H1 (cell line): ENCODE results near the gene FGD6. TPM values are rescaled to one million over a fixed set of nuclear protein-coding genes. Genes with fewer than 3 reads are reported as not detected.

Source experiments
- CTBP2 ChIP-seq: IDR thresholded peaks from 2 replicates; pipeline ENCODE4 v1.7.0; 2011; ENCODE audit warnings: borderline replicate concordance, mild to moderate bottlenecking, moderate library complexity, mixed read lengths, low read length; ENCODE audit not compliant: insufficient read depth, insufficient read length
- GTF2F1 ChIP-seq: IDR thresholded peaks from 2 replicates; pipeline ENCODE4 v1.6.1; 2012; ENCODE audit warnings: low read depth, low read length, improper control_type of control experiment, borderline replicate concordance
- HDAC6 ChIP-seq: IDR thresholded peaks from one replicate; pipeline ENCODE4 v1.7.1; 2012; ENCODE audit warnings: low read depth, mild to moderate bottlenecking, inconsistent platforms, low read length, moderate library complexity
- RFX5 ChIP-seq: IDR thresholded peaks from 2 replicates; pipeline ENCODE4 v1.6.1; 2011; ENCODE audit warnings: low read depth, low read length, improper control_type of control experiment, borderline replicate concordance
- SP1 ChIP-seq: IDR thresholded peaks from 2 replicates; pipeline ENCODE4 v1.6.1; 2011; ENCODE audit warnings: low read depth, low read length
- TCF12 ChIP-seq: IDR thresholded peaks from 2 replicates; pipeline ENCODE4 v1.6.1; 2011; ENCODE audit warnings: low read depth, mild to moderate bottlenecking, low read length
- polyA plus RNA-seq, 7 experiments: library from polyadenylated mRNA; depleted of rRNA in 3 of 7; stranded (reverse) in 5 of 7; unstranded in 2 of 7; fragments of >200 nt in 5 of 7; fragments of 200-250 nt in 2 of 7; gene quantifications; 1 replicate in 5 of 7; 2 replicates in 1 of 7; 4 replicates in 1 of 7; pipeline versions ENCODE4 v1.2.1 to v1.2.3, GENCODE V29; 2011 to 2013; ENCODE audit warnings: missing spikeins in 2 of 7, mixed read lengths in 2 of 7
- total RNA-seq: library from RNA; stranded (reverse); fragmentation: NEBNext Ultra II Directional; extraction: Animal tissue kit (Norgen Biotek cat#: 25700); gene quantifications from 2 replicates; pipeline ENCODE4 v1.2.1, GENCODE V29; 2021
- TF ChIP-seq, protein P1 (sequence below): fragments of 300-600 bp; sonication (generic); IDR thresholded peaks from 2 replicates; pipeline ENCODE4 v1.7.1; 2012; ENCODE audit warnings: low read length, moderate library complexity, mild to moderate bottlenecking, inconsistent platforms; ENCODE audit not compliant: insufficient replicate concordance

The FGD6 gene
- total and polyA plus RNA-seq, 2 of the 8 experiments (the other 6 are each of a cell fraction or from before 2014, with no cell fraction given): 12.2 to 24.3 TPM

DNA sequence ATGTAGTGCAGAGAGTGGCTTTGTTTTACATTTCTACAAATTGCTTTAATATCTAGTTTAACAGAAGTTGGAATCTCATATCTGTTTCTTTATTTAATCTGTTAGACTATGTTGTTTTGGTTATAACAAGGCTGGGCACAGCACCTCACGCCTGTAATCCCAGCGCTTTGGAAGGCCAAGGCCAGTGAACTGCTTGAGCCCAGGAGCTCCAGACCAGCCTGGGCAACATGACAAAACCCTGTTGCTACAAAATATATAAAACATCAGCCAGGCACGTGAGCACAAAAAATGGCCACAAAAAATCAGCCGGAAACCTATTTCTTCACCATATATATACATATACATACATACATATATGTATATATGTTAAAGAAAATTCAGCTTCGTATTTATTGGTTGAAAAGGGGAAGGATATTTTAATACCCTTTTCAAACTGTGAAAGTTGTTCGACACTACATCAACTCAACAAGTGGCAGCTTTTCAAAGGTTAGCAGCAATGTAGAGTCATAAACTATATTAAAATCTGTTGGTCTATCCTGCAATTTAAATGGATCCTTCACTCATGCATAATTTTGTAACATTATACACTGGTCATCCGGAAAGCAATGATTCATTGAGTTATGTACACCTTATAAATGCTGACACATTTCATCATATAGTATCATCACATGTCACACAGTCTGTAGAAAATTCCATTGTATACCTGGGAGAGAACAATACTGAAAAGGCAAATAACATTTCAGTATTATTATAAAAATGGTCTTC, 151.0 kb downstream of the FGD6 start (continued):
- TF ChIP-seq, protein P1, sequence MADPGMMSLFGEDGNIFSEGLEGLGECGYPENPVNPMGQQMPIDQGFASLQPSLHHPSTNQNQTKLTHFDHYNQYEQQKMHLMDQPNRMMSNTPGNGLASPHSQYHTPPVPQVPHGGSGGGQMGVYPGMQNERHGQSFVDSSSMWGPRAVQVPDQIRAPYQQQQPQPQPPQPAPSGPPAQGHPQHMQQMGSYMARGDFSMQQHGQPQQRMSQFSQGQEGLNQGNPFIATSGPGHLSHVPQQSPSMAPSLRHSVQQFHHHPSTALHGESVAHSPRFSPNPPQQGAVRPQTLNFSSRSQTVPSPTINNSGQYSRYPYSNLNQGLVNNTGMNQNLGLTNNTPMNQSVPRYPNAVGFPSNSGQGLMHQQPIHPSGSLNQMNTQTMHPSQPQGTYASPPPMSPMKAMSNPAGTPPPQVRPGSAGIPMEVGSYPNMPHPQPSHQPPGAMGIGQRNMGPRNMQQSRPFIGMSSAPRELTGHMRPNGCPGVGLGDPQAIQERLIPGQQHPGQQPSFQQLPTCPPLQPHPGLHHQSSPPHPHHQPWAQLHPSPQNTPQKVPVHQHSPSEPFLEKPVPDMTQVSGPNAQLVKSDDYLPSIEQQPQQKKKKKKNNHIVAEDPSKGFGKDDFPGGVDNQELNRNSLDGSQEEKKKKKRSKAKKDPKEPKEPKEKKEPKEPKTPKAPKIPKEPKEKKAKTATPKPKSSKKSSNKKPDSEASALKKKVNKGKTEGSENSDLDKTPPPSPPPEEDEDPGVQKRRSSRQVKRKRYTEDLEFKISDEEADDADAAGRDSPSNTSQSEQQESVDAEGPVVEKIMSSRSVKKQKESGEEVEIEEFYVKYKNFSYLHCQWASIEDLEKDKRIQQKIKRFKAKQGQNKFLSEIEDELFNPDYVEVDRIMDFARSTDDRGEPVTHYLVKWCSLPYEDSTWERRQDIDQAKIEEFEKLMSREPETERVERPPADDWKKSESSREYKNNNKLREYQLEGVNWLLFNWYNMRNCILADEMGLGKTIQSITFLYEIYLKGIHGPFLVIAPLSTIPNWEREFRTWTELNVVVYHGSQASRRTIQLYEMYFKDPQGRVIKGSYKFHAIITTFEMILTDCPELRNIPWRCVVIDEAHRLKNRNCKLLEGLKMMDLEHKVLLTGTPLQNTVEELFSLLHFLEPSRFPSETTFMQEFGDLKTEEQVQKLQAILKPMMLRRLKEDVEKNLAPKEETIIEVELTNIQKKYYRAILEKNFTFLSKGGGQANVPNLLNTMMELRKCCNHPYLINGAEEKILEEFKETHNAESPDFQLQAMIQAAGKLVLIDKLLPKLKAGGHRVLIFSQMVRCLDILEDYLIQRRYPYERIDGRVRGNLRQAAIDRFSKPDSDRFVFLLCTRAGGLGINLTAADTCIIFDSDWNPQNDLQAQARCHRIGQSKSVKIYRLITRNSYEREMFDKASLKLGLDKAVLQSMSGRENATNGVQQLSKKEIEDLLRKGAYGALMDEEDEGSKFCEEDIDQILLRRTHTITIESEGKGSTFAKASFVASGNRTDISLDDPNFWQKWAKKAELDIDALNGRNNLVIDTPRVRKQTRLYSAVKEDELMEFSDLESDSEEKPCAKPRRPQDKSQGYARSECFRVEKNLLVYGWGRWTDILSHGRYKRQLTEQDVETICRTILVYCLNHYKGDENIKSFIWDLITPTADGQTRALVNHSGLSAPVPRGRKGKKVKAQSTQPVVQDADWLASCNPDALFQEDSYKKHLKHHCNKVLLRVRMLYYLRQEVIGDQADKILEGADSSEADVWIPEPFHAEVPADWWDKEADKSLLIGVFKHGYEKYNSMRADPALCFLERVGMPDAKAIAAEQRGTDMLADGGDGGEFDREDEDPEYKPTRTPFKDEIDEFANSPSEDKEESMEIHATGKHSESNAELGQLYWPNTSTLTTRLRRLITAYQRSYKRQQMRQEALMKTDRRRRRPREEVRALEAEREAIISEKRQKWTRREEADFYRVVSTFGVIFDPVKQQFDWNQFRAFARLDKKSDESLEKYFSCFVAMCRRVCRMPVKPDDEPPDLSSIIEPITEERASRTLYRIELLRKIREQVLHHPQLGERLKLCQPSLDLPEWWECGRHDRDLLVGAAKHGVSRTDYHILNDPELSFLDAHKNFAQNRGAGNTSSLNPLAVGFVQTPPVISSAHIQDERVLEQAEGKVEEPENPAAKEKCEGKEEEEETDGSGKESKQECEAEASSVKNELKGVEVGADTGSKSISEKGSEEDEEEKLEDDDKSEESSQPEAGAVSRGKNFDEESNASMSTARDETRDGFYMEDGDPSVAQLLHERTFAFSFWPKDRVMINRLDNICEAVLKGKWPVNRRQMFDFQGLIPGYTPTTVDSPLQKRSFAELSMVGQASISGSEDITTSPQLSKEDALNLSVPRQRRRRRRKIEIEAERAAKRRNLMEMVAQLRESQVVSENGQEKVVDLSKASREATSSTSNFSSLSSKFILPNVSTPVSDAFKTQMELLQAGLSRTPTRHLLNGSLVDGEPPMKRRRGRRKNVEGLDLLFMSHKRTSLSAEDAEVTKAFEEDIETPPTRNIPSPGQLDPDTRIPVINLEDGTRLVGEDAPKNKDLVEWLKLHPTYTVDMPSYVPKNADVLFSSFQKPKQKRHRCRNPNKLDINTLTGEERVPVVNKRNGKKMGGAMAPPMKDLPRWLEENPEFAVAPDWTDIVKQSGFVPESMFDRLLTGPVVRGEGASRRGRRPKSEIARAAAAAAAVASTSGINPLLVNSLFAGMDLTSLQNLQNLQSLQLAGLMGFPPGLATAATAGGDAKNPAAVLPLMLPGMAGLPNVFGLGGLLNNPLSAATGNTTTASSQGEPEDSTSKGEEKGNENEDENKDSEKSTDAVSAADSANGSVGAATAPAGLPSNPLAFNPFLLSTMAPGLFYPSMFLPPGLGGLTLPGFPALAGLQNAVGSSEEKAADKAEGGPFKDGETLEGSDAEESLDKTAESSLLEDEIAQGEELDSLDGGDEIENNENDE: no peak
- TF ChIP-seq CTBP2 (no peak), GTF2F1 (no peak), RFX5 (no peak), TCF12 (no peak), SP1 (no peak), HDAC6 (no peak)
